Muscle layer of colon (tissue), 2 donors: ENCODE measurements around the gene F13A1.
"Not testable (repeated sequence)": the region's sequence is repeated elsewhere in the genome, so short reads cannot be mapped to it uniquely, and the experiment has no call there.

Experiments
- H3K27ac ChIP-seq: one replicate; pipeline ENCODE4 v1.7.0; 2013; ENCODE audit warnings: low read depth, mild to moderate bottlenecking, low read length, moderate library complexity
- H3K27me3 ChIP-seq, 2 donors: one replicate each; pipeline ENCODE4 v1.7.0; 2013; ENCODE audit warnings: low read length in 2 of 2, mild to moderate bottlenecking in 2 of 2; ENCODE audit not compliant: insufficient read depth in 2 of 2, control insufficient read depth in 1 of 2
- H3K36me3 ChIP-seq: one replicate; pipeline ENCODE4 v1.7.0; 2013; ENCODE audit warnings: mild to moderate bottlenecking, low read length; ENCODE audit not compliant: insufficient read depth
- H3K4me1 ChIP-seq: one replicate; pipeline ENCODE4 v1.7.0; 2013; ENCODE audit warnings: mild to moderate bottlenecking, low read length; ENCODE audit not compliant: insufficient read depth
- H3K4me3 ChIP-seq, 2 donors: one replicate each; pipeline ENCODE4 v1.7.0; 2013; ENCODE audit warnings: low read length in 2 of 2, low read depth in 1 of 2, mild to moderate bottlenecking in 1 of 2, moderate library complexity in 1 of 2
- H3K9ac ChIP-seq: one replicate; pipeline ENCODE4 v1.7.0; 2013; ENCODE audit warnings: low read length
- H3K9me3 ChIP-seq: one replicate; pipeline ENCODE4 v1.7.0; 2013; ENCODE audit warnings: mild to moderate bottlenecking, low read length
- donor health status: abdominal sarcoma.
- donor health status: Adenocarcinoma of cecum.

The F13A1 gene

GRCh38 chr6:6317386-6317785, 3.1 kb downstream of the F13A1 start:
- Histone ChIP-seq H3K36me3 (no peaks in the 10 kb centered on the region), H3K27ac (no peak overlapping the region), H3K4me1 (no peaks in the 10 kb centered on the region), H3K9me3 (no peaks in the 10 kb centered on the region), H3K9ac (no peak overlapping the region), H3K4me3 (no peak overlapping the region), H3K27me3 (peaks cover 0 to 3% of the 10 kb centered on the region in 2 donors)

- Histone ChIP-seq H3K27ac (no peak overlapping the region), H3K9ac (no peak overlapping the region)
Measured at GRCh38 chr6:6315660-6316059, 4.8 kb downstream of the F13A1 start.

GRCh38 chr6:6314596-6314995, 5.9 kb downstream of the F13A1 start:
- no peak overlapping the region for H3K27ac ChIP-seq
- H3K4me1 ChIP-seq: no peaks in the 10 kb centered on the region
- no peaks in the 10 kb centered on the region for H3K9me3 ChIP-seq
- H3K9ac ChIP-seq: no peak overlapping the region
- no peaks in the 10 kb centered on the region for H3K27me3 ChIP-seq
- no peak overlapping the region for H3K4me3 ChIP-seq
- no peaks in the 10 kb centered on the region for H3K36me3 ChIP-seq

More at GRCh38 chr6:6315660-6316059, 4.8 kb downstream of the F13A1 start:
- H3K9me3 ChIP-seq: no peaks in the 10 kb centered on the region
- H3K4me3 ChIP-seq: no peak overlapping the region
- H3K36me3 ChIP-seq: no peaks in the 10 kb centered on the region
- H3K27me3 ChIP-seq: peaks cover 0 to 1% of the 10 kb centered on the region in 2 donors
- H3K4me1 ChIP-seq: no peaks in the 10 kb centered on the region

- Histone ChIP-seq H3K4me3 (no peak overlapping the region), H3K9me3 (no peaks in the 10 kb centered on the region), H3K4me1 (no peaks in the 10 kb centered on the region), H3K27me3 (no peaks in the 10 kb centered on the region), H3K36me3 (no peaks in the 10 kb centered on the region), H3K27ac (no peak overlapping the region), H3K9ac (no peak overlapping the region)
Measured at GRCh38 chr6:6312901-6313441, 7.5 kb downstream of the F13A1 start.

- Histone ChIP-seq H3K9ac (no peak overlapping the region), H3K36me3 (no peaks in the 10 kb centered on the region), H3K4me3 (no peak overlapping the region), H3K4me1 (no peaks in the 10 kb centered on the region), H3K9me3 (no peaks in the 10 kb centered on the region), H3K27ac (no peak overlapping the region), H3K27me3 (no peaks in the 10 kb centered on the region)
Measured at GRCh38 chr6:6305575-6305974, 14.9 kb downstream of the F13A1 start.

GRCh38 chr6:6300383-6300782, 20.1 kb downstream of the F13A1 start:
- not testable (repeated sequence) for H3K4me1 ChIP-seq, H3K27ac ChIP-seq, H3K9ac ChIP-seq, H3K9me3 ChIP-seq, H3K4me3 ChIP-seq, H3K36me3 ChIP-seq, H3K27me3 ChIP-seq

- no peaks in the 10 kb centered on the region for H3K9me3 ChIP-seq
- no peaks in the 10 kb centered on the region for H3K4me1 ChIP-seq
- no peak overlapping the region for H3K4me3 ChIP-seq
- H3K36me3 ChIP-seq: no peaks in the 10 kb centered on the region
- no peak overlapping the region for H3K27ac ChIP-seq
- no peak overlapping the region for H3K9ac ChIP-seq
- no peaks in the 10 kb centered on the region for H3K27me3 ChIP-seq
Measured at GRCh38 chr6:6293317-6293716, 27.1 kb downstream of the F13A1 start.

- Histone ChIP-seq H3K36me3 (no peaks in the 10 kb centered on the region), H3K9ac (no peak overlapping the region), H3K9me3 (no peaks in the 10 kb centered on the region), H3K4me3 (no peak overlapping the region), H3K27me3 (no peaks in the 10 kb centered on the region), H3K4me1 (no peaks in the 10 kb centered on the region), H3K27ac (no peak overlapping the region)
Measured at GRCh38 chr6:6287415-6287814, 33.0 kb downstream of the F13A1 start.

- Histone ChIP-seq H3K4me3 (no peak overlapping the region), H3K9me3 (no peaks in the 10 kb centered on the region), H3K27me3 (no peaks in the 10 kb centered on the region), H3K4me1 (no peaks in the 10 kb centered on the region), H3K36me3 (no peaks in the 10 kb centered on the region), H3K9ac (no peak overlapping the region), H3K27ac (no peak overlapping the region)
Measured at GRCh38 chr6:6285679-6286078, 34.8 kb downstream of the F13A1 start.

- no peak overlapping the region for H3K27ac ChIP-seq
- H3K9me3 ChIP-seq: no peaks in the 10 kb centered on the region
- H3K4me1 ChIP-seq: no peaks in the 10 kb centered on the region
- H3K9ac ChIP-seq: no peak overlapping the region
- no peaks in the 10 kb centered on the region for H3K36me3 ChIP-seq
- H3K27me3 ChIP-seq: no peaks in the 10 kb centered on the region
- H3K4me3 ChIP-seq: no peak overlapping the region
Measured at GRCh38 chr6:6284221-6284966, 36.1 kb downstream of the F13A1 start.

GRCh38 chr6:6283746-6284145, 36.7 kb downstream of the F13A1 start:
- Histone ChIP-seq H3K27me3 (no peaks in the 10 kb centered on the region), H3K9ac (no peak overlapping the region), H3K4me3 (no peak overlapping the region), H3K4me1 (no peaks in the 10 kb centered on the region), H3K9me3 (no peaks in the 10 kb centered on the region), H3K27ac (no peak overlapping the region), H3K36me3 (no peaks in the 10 kb centered on the region)

- H3K36me3 ChIP-seq: no peaks in the 10 kb centered on the region
- no peak overlapping the region for H3K4me3 ChIP-seq
- H3K4me1 ChIP-seq: no peaks in the 10 kb centered on the region
- H3K9me3 ChIP-seq: no peaks in the 10 kb centered on the region
- H3K9ac ChIP-seq: no peak overlapping the region
- H3K27me3 ChIP-seq: no peaks in the 10 kb centered on the region
- H3K27ac ChIP-seq: no peak overlapping the region
Measured at GRCh38 chr6:6282716-6283115, 37.7 kb downstream of the F13A1 start.
